Glomerular endothelial cell (primary cell): ENCODE data around the gene GMPR. TPM values are rescaled to one million over a fixed set of nuclear protein-coding genes. Genes with fewer than 3 reads are reported as not detected.
A peak's percentile ranks its signal among the peaks of the same experiment; 100 is the strongest.

ENCODE experiments used
- DNase-seq: peaks from one replicate; pipeline ENCODE4 v3.0.0-alpha.2; 2011; ENCODE audit warnings: low read depth, low spot score; ENCODE audit errors: extremely low read depth
- total RNA-seq: library from RNA; depleted of rRNA; stranded (reverse); fragments of >200 nt; gene quantifications from 2 replicates; pipeline ENCODE4 v1.2.3, GENCODE V29; 2015

GMPR gene
- total RNA-seq, 1 donor from 2014 or later, result 28.8 TPM

DNA sequence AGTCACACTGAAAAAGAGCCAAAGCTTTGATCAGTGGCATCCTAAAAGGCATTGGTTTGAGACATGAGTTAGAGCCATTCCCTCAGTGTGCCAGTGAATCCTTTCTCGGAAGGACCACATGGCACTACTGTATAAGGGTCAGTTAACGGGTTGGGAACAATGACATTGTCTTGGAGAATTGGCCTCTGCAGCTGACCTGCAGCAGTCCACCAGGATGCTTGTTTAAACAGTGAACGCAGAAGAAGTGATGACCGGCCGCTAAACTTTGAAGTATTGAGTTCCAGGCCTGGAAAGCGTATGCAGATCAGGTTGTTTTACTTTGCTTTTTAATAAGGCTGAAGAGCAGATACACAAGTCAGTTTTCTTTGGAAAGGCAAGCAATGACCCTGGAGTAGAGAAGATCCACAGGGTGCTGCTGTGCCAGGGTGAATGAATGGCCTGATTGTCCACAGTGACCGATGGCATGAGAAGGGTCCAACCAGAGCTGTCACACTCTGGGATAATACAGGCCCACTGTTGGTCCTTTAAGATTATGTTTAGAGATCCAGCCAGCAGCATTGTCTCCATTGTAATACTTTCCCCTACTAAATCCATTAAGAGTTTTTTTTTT is 57.8 kb downstream of the GMPR start:
- DNase-seq, result no peak

DNA sequence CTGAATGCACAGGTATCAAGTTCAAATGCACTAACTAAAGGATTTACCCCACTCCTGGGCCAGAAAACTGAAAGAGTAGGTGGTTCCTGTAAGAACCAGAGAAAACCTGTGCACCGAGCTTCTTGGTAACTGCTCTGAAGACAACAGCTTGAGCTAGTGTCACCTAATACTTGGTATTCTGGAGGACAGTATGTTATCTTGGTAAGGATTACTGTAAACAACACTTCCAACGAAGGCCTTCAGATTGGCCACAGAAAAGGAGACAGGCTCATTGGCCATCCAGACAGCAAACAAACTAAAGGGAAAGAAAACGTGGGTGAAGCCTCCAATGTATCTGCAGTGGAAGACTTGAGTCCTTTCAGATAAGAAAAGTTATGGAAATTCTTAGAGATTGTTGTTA is 61.5 kb downstream of the GMPR start:
- no peak for DNase-seq

DNA sequence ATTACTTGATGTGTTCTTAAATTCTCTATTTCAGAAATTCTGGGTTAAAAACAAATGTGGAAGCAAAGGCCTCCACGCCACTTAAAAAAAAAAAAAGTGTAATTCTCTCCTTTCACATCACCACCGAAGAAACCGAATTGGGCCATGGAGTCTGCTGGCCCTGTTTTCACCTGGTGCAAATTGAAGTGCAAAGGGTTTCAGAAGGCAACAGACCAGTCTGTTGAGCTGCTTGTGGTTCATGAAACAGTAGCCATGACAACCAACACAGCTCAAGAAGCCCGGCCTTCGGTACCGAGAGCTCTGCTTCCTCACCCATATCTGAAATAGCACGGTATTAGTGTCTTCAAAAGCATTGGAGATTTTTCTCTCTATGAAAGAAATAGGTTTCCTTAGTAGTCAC is 63.1 kb downstream of the GMPR start:
- DNase-seq, result no peak

DNA sequence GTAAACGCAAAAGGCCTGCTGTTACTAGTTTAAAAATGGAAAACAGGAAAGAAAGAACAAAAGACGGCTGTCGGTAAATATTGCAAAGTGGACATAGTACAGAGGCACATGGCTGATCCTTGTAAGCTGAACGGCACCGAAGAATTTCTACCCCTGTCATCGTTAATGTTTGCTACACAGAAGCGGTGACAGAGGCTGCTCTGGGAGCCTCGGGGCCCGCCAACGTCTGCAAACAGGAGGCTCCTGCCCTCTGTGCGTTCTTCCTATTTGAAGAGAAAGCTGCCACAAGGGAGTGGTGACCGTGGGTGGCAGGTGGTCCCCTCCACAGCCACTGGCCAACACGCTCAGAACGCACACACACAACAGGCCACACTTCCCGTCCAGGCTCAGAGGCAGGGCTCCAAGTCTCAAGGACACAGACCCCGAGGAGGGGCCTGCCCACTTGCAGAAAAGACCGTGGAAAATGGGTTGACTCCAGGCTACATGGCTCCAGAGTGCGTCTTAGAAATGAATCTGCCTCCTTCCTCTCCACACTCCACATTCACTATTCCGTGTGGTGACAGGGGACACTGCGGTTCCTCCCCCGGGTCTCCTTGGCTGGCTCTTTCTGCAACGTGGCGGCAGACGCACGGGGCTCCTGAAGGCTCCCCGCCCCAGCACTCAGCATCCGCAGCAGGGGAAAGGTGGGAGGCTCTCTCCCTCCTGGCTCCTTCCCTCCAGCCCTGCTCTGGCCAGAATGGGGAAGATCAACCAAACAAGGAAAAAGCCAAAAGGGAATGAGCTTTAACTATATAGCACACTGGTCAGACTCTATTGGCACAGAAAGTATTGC is 64.5 kb downstream of the GMPR start:
- no peak for DNase-seq

DNA sequence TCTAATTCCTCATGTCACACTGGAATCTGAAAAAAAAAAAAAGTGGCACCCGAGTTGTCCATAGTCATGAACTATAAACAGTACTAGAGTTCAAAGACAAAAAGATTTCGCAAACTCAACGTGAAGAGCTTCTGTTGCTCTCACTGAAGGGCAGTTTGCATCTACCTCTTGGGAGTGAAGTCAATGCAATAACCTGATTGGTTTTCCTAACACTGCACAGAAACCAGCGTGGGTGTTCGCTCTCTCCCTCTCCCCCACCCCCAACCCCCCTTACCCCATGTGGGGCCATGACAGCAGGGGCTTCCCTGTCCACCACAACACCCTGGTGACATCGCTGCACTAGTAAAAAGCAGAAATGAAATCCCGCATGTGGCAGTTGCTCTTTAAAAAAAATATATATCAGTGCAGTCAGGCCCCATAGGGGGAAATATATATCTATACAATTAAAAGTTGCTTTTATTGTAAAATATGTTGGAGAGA is 66.9 kb downstream of the GMPR start:
- no peak for DNase-seq

DNA sequence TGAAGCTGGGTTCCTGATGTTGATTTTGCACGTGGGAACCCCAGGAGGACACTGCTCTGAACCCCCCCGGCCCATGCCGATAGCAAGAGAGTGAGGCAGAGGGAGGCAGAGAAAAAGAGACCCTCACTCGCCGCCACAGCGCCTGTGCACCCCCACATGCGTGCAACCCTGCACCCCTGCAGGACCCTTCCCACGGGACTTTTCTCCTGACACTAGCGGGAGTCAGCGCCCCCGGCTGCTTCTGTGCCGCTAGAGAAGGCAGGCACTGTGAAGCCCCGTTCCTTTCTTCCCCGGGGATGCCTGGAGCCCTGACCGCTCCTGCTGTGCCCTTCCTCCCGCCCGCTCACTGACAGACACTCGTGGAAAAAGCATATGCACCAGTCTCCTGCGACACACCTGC is 67.4 kb downstream of the GMPR start:
- no peak for DNase-seq

DNA sequence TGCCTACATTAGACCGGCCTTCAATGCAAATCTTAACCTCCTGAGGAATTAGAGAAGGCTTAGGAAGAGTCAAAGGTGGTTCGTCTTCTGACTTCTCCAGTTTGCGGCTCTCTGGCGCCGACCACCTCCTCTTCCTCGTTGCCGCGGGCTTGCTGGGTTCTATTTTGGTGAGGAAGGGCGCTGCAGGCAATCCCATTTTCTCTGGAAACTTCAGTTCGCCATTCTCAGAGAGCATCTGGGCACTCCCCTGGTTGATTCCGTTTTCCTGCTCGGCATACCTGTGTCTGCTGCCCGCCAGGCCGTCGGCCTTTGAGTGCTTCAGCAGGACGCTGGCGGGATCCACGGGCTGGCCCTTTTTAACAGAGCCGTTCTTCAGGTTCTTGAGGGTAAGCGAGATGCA is 67.9 kb downstream of the GMPR start:
- no peak for DNase-seq

DNA sequence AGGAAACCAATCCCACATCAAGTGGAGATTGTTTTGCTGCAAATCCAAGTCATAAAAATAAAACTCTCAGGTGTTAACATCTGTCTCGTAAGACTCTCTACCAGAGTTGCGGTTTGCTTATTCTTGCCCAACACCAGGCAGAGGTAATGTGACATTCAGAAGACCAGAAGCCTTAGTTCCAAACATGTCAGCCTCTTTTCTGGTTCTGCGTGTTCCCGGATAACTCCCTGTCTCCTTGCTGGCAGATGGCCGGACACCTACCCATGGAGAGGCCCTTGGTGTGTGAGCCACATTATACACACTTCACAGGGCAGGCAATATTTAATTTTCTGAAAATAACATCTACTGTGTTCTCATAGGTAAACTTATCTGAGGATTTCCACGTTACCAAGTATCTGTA is 73.4 kb downstream of the GMPR start:
- DNase-seq, result no peak

DNA sequence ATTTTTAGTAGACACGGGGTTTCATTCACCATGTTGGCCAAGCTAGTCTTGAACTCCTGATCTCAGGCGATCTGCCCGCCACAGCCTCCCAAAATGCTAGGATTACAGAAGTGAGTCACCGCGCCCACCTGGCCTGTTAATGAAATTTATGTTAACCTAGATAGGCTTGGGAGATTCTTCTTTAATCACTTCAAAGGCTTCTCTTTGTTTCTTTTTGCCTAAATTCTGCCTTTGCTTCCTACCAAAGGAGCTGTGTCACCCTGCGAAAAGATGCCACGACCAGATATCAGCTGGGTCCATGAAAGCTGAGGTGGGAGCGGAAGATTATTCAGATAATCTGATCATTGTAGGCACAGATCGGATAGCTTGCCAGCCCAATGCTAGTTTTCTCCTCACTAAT is 75.3 kb downstream of the GMPR start:
- no peak for DNase-seq

DNA sequence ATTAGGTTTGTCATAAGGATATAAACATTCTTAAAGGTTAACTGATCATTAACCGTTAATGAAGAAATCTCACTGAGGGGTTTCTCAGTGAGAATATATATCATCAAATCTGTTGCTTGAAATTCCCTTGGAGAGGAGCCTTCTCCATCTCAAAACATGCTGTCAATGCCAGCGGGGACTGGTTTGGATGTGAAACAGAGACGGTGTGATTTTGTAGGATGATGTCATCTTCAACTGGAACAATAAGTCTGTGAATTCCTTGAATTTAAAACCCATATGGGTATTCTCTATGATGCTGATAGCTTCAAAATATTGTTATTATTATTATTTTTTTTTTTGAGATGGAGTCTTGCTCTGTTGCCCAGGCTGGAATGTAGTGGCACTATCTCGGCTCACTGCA is 75.9 kb downstream of the GMPR start:
- no peak for DNase-seq

DNA sequence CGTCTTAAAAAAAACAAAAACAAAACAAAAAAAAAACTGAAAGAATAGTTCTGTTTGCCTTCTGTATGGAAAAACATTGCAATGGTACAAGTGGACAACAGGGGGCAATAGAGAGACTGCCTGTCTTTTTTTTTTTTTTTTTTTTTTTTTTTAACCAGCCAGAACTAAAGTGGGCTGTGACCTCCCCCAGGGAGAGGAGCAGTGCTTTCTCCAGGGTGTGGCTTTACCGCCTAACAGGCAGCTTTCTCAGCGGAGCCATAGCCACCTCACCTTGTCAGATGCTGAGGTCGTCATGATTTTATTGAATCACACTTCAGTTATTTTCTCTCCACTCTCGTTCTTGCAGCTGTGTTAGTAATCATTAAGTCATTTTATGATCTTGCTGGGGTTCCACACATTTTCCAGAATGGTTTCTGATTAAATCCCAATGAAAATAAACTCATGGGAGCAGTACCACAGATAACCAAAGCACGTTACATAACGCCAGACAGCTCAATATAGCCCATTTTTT is 78.4 kb downstream of the GMPR start:
- DNase-seq, result no peak

DNA sequence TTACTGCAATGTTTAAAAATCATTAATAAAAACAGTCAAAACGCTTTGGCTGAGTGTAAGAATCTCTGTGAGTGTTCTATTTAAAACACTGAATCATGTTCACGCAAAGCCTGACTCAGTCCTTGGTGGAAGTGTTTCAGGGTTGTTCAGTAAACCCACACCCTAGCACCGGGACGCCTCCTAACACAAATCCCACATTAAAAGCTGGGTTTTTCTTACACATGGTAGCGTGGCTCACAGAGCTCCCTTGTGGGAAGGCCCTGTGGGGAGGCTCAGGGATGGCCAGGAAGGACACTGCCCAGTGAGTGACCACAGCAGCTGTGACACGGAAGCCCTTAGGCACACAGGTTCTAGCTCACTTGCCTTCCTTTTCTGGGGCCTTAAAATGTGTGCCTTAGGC is 80.2 kb downstream of the GMPR start:
- DNase-seq, result no peak

DNA sequence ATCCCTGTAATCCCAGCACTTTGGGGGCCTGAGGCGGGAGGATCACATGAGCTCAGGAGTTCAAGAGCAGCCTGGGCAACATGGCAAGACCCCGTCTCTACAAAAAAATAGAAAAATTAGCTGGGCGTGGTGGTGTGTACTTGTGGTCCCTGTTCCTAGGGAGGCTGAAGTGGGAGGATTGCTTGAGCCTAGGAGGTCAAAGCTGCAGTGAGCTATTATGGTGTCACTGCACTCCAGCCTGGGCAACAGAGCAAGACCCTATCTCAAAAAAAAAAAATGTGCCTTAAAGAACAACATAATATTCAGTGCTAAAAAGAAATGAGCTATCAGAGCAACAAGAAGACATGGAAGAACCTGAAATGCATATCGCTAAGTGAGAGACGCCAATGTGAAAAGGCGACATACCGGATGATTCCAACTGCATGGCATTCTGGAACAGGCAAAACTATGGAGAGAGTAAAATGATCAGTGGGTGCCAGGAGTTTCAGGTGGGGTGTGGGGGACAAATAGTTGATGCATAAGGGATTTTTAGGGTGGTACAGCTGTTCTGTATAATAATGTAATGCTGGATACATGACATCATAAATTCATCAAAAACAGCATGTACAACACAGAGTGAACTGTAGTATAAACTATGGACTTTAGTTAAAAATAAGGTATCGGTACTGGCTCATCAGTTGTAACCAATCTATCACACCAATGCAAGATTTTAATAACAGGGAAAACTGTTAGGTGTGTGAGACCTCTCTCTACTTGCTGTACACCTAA is 80.8 kb downstream of the GMPR start:
- DNase-seq, result no peak

DNA sequence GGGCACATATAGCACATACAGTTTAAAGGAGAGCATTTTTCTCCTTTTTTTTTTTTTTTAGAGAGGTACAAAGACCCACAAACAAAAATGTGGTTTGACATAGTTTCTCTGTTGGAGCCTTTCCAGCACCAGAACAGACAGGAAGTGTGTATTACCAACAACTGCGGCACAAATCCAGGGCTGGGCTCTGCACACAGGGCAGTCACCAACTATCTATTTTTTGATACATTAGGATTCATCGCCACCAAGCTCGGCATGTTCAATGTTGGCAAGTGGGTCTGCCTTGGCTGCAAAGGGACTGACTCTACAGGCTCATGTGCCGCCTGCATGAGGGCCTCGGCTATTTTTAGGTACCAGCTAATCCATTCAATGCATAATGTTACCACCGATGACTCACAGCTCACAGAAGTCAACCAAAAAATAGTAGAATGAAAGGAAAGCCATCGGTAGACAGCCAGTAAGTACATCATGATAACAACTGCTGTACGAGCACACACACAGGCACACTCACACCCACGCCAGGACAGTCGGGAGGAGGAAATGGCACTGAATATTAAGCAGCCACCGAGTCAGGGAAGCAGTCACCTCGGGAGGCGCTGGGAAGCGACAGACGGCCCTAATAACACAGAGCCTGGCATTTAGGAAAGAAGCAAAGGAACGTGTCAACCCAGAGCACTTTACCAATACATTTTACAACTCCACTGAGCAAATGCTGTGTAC is 81.6 kb downstream of the GMPR start:
- peak; percentile 73 for DNase-seq

DNA sequence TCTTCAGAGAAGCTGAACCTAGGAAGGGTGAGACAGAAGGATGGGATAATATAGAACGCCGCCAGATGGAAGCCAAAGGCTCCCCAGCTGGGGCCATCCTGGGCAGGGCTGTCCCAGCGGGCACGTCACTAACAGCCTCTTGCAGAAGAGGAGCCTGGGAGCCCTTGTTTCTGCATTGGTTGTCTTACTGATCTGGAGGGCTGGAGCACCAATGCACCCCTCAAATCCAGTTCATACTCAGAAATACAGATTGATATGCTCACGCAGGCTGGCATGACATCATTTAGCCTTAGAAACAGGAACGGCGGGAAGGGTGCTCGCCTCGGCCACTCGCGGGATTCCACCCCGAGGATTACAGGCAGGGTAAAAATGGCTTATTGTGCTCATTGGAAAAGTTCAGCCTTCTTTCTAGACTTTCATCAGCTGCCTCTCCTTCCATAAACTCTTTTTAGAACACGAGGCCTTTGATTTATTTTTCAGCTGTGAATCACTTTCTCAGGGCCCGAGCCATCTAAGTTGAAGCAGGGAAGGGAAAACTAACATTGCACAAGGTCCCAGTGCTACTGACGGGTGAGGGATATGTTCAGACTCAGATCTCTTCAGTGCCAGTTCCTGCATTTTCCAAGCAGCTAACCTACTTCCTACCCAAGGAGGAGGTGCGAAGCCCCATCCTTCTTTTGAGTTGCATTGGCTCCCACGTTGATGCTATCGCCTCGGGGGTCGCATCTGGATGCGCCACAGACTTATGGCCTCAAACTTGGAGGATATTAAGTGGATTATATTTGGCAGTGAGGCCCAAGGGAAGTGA is 82.3 kb downstream of the GMPR start:
- no peak for DNase-seq

DNA sequence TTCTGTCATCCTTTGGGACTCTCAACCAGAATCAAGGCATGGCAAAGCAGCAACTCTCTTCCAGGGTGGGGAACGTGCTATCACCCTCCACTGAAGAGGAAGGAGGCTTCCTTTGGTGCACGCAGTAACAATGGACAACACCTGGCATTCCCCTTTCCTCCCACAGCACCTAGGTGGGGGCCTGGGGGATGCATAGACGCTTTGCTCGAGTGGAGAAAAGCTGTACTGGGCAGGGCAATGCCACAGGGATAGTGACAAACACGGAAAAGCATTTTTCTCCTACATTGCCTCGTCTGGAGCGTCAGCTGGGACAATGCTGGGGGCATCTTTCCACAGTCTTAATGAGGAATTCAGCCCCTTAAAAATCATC is 82.9 kb downstream of the GMPR start:
- DNase-seq, result no peak

DNA sequence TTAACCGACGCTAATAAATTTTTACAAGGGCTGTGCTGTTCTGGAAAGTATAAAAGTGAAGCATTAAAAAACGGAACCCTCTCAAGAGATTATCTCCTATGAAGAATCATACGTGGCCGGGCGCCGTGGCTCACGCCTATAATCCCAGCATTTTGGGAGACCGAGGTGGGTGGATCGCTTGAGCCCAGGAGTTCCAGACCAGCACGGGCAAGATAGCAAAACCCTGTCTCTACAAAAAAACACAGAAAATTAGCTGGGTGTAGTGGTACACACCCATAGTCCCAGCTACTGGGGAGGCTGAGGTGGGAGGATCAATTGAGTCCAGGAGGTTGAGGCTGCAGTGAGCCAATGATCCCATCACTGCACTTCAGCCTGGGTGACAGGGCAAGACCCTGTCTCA is 83.4 kb downstream of the GMPR start:
- no peak for DNase-seq

DNA sequence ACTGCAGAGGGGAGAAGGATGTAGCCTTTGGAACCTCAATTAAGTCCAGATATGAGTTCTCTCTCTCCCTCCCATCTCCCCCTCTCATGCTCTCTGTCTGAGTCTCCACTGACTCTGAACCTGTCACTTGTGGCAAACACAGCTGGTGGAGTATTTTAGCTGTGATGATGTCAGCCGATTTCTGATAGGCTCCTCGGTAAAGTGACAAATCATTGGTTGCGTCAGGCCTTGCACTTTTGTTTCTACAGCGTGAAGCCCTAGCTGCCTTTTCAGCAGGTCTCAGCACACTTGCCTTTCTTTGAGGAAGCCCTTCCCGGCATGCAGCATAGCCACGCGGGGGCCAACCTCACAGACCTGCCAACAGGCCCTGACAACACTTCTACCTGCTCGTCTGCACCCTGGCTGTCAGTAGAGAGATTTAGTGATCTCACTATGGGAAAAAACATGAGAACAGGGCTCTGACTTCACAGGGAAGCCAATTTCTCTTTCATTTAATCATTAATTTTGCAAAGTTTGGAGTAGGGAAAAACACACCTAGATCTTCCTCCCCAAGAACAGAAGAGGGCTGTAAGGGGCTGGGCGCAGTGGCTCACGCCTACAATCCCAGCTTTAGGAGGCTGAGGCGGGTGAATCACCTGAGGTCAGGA is 84.4 kb downstream of the GMPR start:
- no peak for DNase-seq

DNA sequence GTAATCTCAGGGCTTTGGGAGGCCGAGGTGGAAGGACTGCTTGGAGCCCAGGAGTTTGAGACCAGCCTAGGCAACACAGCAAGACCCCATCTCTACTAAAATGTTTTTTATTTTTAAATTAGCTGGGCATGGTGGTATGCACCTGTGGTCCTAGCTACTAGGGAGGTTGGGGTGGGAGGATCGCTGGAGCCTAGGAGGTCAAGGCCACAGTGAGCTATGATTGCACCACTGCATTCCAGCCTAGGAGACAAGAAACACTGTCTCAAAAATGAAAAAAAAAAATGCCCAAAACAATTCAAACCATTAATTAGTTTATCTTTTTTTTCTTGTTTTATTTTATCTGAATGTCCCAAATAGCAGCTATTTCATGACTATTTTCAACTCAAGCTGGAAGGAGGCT is 85.8 kb downstream of the GMPR start:
- DNase-seq, result no peak
